GM18868 (cell line): Measurements from ENCODE around the gene CEP128.

Source experiments
- ATAC-seq: cut with Tn5 transposase; IDR thresholded peaks from one replicate; pipeline ENCODE4 v1.9.1; 2021; ENCODE audit warnings: mild to moderate bottlenecking, moderate library complexity; ENCODE audit not compliant: unreplicated experiment

Gene CEP128

DNA sequence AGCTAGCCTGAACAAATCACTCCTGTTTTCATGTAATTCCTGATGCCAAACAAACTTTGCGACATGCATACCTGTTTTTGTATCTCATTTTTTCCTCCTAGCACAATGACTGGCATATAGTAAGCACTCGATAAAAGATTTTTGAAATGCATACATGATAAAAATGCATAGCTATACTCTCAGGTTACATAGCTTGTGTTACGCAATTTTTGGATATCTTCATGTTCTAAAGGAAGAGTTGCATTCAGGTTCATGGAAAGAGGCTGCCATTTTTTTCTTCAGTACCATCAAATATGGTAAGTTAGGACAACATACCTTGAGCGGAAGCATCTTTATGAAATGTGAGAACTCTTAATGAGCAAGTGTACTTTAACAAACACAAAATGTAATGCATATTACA is 445.4 kb downstream of the CEP128 start:
- ATAC-seq = no peak

DNA sequence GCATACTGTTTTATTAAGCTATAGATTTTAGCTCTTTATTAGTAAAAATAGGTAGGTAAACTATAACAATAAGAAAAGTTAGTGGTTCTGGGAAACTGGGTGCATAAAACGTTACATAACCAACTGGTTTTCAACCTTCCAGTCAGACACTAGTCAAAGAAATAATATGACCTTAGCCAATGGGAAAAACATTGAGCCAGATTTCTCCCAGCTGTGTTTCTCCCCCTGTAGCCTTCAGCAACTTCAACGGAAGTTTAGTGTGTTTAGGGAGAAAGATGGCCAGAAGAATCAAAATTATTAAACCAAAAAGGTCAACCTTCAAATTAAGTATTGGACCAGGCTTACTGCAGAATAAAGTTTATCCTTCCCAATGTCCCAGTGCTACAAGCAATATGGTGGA is 446.8 kb downstream of the CEP128 start:
- ATAC-seq = no peak

GRCh38 chr14:80493620-80494019 is 447.9 kb downstream of the CEP128 start:
- no peak for ATAC-seq

GRCh38 chr14:80491650-80492049 is 449.9 kb downstream of the CEP128 start:
- ATAC-seq = peak; percentile 38

DNA sequence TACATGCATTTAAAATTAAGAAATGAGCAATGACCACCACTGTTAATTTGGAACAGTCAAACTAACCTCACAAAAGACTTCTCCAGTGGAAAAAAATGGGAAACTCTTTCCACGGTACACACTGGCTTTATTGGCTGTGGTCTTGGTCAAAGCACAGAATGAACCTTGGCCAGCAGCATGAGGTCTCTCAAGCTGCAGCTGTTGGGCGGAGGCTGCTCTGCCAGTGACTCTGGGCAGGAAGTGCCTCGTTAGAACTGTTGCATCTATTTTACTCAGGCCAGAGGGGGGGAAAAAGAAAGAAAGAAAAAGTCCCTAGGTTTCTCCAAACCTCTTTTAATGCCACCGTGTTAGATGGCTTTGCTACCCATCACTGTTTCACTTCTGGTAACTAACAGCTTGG is 450.4 kb downstream of the CEP128 start:
- peak; percentile 98 for ATAC-seq

GRCh38 chr14:80489513-80489912 is 452.0 kb downstream of the CEP128 start:
- no peak for ATAC-seq

- no peak for ATAC-seq
These were observed 455.8 kb downstream of the CEP128 start for GRCh38 chr14:80485764-80486163.

DNA sequence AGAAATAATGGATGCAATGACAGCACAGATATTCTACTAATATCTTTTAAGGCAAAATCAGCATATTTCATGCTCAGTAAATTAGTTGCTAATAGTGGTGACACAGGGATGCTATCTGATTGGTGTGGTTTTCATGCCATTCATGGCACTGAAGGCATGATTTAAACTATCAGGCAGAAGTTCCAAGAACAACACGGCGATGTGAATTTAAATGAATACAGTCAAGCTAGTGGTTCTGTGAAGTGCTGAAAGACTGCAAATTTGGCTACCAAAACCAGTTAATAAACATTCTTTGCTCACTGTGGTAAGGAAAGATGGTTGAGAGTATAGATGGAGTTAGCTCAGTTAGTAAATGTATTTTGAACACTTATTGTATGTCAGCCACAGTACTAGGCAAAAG is 458.2 kb downstream of the CEP128 start:
- ATAC-seq = no peak

GRCh38 chr14:80477388-80478160 is 464.0 kb downstream of the CEP128 start:
- no peak for ATAC-seq

DNA sequence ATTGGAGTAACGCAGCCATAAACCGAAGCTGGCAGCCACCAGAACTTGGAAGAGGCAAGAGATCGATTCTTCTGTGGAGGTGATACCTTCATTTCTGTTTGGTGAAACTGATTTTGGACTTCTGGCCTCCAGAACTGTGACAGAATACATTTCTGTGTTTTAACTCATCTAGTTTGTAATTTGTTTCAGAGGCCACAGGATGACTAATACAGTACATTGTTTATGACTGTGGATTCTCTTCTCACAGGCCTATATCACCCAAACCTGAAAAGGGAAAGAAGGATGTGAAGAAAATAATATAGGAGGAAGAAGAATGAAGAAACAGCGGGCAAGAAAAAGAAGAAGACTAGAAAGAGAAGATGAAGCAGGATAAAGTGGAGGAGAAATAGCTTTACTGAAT is 466.5 kb downstream of the CEP128 start:
- ATAC-seq = no peak

GRCh38 chr14:80468331-80469122 is 473.0 kb downstream of the CEP128 start:
- no peak for ATAC-seq

DNA sequence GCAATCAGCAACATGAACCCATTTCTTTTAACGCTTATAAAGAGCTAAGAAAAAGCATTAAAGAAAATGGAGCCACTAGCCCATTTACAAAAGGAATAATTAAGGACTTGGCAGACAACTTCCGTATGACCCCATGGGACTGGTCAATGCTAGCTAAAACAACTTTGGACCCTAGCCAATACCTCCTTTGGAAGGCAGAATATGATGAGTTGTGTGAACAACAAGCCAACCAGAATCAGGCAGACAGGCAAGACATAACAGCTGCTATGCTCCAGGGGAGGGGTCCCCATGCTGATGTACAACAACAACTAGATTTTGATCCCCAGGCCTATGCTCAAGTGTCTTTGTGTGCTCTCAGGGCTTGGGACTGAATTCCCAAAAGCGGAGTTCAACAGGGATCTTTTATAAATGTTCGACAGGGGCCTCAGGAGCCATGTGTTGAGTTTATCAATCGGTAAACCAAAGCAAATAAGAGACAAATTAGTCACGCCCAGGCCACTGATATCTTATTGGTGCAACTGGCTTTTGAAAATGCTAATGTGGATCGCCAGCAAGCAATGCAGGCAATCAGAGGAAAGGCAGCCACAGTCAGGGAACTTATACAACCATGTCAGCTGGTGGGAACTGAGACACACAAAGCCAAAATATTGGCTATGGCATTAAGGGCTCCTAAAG is 475.9 kb downstream of the CEP128 start:
- ATAC-seq = no peak

DNA sequence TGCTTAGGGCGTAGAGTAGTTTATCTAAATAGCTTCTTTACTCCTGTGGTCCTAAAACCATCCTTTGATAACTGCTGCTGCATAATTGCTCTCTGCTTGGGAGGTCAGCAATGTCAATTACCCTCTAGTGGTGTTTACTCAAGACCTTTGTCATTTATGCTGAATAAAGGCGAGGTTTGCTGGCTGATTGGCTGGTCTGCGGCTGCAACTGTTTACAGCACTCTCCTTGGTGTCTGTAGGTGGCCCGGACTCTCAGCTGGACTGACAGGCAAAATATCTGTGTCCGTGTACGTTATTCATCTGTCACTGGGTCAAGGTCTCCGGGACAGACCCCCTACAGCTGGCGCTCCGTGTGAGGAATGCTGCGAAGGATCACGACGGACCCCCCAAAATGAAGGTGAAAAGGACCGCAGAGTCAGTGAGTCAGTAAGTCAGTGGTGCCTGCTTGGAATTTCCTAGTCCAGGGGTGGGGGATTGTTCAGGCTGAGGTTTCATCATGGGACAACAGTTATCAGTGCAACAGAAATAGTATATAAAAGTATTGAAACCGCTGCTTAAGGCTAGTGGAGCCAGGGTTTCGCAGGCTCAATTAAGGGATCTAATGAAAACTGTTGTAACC is 476.9 kb downstream of the CEP128 start:
- no peak for ATAC-seq

GRCh38 chr14:80456209-80456608 is 485.3 kb downstream of the CEP128 start:
- no peak for ATAC-seq

GRCh38 chr14:80455031-80455430 is 486.5 kb downstream of the CEP128 start:
- no peak for ATAC-seq

DNA sequence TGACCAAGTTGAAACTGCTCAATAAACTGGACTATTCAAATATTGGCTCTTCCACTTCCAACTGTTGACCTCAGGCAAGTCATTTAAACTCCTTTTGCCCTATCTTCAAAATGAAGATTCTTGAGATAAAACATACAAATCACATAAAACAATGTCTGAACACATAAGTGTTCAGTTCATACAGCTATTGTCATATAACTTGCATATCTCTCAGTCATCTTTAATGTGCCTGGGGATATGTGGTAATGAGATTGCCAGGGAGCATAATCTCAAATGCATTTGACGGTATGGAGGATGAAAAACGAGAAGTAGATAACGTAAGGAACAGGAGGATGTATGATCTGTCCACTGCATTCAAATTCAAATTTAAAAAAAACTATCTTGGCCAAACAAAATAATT is 493.3 kb downstream of the CEP128 start:
- no peak for ATAC-seq

GRCh38 chr14:80447392-80447791 is 494.1 kb downstream of the CEP128 start:
- ATAC-seq = no peak
